ENCODE results near the gene MMP24.
"Not testable (repeated sequence)": the region's sequence is repeated elsewhere in the genome, so short reads cannot be mapped to it uniquely, and the experiment has no call there.

MMP24 gene

GRCh38 chr20:35223941-35224340 is 2.5 kb upstream of the MMP24 start:
- no peak for DNase-seq

GRCh38 chr20:35224536-35224935 is 2.0 kb upstream of the MMP24 start:
- DNase-seq, result no peak

GRCh38 chr20:35225319-35226125 is 968 bp upstream of the MMP24 start:
- DNase-seq, result no peak

GRCh38 chr20:35226884-35227681 is 593 bp downstream of the MMP24 start:
- peak; percentile 70 for DNase-seq

- DNase-seq, result no peak
Measured at GRCh38 chr20:35232575-35232974, 6.1 kb downstream of the MMP24 start.

- DNase-seq, result no peak
Measured at GRCh38 chr20:35235881-35236280, 9.4 kb downstream of the MMP24 start.

GRCh38 chr20:35237486-35237885 is 11.0 kb downstream of the MMP24 start:
- DNase-seq, result no peak

- DNase-seq, result no peak
Measured at GRCh38 chr20:35238170-35238569, 11.7 kb downstream of the MMP24 start.

GRCh38 chr20:35238735-35239134 is 12.2 kb downstream of the MMP24 start:
- no peak for DNase-seq

GRCh38 chr20:35240083-35240810 is 13.8 kb downstream of the MMP24 start:
- no peak for DNase-seq

- DNase-seq, result no peak
Measured at GRCh38 chr20:35240811-35241293, 14.4 kb downstream of the MMP24 start.

- DNase-seq, result no peak
Measured at GRCh38 chr20:35243317-35243716, 16.8 kb downstream of the MMP24 start.

GRCh38 chr20:35243986-35244385 is 17.5 kb downstream of the MMP24 start:
- no peak for DNase-seq

- DNase-seq, result no peak
Measured at GRCh38 chr20:35246723-35247122, 20.2 kb downstream of the MMP24 start.

- no peak for DNase-seq
Measured at GRCh38 chr20:35248641-35249475, 22.4 kb downstream of the MMP24 start.

GRCh38 chr20:35251613-35251940 is 25.1 kb downstream of the MMP24 start:
- DNase-seq, result no peak

- no peak for DNase-seq
Measured at GRCh38 chr20:35252037-35252461, 25.6 kb downstream of the MMP24 start.

GRCh38 chr20:35252598-35252997 is 26.1 kb downstream of the MMP24 start:
- DNase-seq, result not testable (repeated sequence)

- no peak for DNase-seq
Measured at GRCh38 chr20:35253010-35253409, 26.5 kb downstream of the MMP24 start.

GRCh38 chr20:35254448-35254999 is 28.0 kb downstream of the MMP24 start:
- DNase-seq, result no peak

GRCh38 chr20:35257175-35257909 is 30.9 kb downstream of the MMP24 start:
- no peak for DNase-seq

Data from right hindlimb (tissue), 1 donor.